Germinal center (tissue), 1 donor: ENCODE results near the gene RET.

Experiments used
- DNase-seq: peaks from one replicate; pipeline ENCODE4 v3.0.0; 2012; ENCODE audit warnings: mixed read lengths, low spot score

RET gene

GRCh38 chr10:43062402-43063160, 14.3 kb upstream of the RET start:
- no peak for DNase-seq

GRCh38 chr10:43064331-43065075, 12.4 kb upstream of the RET start:
- no peak for DNase-seq

DNA sequence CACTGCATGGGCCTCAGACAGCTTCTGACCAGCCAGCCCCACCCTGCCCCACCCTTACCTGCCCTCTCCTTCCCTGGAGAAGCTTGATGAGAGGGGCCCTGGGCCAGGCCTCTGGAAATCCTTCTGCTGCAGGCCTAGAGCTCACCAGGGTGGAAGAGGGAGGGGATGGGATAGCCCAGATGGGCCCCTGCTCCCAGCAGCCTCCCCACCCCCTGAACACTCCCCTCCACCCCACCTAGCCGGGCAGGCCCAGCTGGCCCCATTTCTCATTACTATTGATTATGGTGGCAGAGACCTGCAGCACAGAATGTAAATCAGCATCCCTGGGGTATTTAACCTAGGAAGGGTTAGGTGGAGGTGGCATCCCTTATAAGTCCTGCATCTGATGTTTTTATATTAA, 11.6 kb upstream of the RET start:
- no peak for DNase-seq

- DNase-seq = no peak
These were observed 11.1 kb upstream of the RET start for GRCh38 chr10:43065761-43066160.

DNA sequence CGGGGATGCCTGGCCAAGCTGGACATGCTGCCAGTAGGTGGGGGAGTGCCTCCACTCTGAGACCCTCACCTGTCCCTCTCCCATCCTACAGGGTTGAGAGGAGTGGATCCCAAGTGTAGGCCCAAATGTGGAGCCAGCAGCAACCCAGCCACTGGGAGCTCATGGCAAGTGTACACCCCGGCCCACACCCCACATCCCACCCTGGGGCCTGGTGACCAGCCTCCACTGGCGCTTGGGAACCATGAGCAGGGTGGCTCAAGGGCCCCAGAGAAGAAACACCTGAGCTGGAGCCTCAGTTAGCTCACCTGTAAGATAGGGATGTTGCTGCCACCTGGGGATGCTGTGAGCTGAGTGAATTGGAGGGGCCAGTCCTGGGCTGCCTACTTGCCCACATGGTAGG, 10.4 kb upstream of the RET start:
- DNase-seq = no peak

DNA sequence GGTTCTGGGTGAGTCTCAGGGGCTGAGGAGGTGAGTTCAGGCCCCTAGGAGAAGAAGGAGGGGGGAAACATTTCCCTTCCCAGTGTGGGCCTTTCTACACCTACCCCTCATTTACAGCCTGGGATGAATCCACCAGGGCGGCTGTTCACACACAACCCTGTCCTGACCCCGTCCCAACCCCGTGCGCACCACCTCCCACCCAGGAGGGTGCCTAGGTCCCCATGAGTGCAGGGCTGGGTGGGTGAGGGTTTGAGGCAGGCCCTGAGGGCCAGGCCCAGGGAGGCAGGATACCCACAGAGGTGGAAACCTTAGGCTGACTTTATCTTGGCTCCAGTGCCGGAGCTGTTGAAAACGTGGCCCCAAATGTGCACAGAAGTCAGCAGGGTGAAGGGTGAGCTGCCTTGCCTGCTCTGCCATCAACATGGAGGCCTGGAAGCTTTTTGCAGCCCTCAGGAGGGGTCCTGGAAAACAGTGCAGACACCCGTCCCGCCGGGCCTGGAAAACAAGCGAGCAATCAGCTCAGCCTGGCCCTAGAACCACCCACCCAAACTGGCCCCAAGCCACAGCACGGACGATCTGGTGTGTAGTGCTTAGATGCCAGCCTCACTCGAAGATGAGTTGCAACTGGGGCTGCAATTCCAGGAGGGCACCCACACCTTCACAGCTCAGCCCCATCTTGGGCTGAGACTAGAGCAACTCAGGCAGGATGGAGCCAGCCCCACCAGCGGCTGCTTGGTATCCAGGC, 9.3 kb upstream of the RET start:
- no peak for DNase-seq

DNA sequence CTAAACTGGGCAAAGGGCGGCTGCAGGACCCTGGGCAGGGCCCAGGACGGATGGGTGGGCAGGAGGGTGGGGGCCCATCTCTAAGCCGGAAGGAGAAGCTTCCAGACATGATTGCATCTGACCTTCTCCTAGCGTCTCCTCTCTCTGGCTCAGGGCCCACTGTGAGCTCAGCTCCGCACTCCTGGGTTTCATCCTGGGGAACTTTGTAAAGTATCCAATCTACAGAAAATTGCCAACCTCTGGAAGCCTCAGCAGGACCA, 8.8 kb upstream of the RET start:
- DNase-seq = no peak

DNA sequence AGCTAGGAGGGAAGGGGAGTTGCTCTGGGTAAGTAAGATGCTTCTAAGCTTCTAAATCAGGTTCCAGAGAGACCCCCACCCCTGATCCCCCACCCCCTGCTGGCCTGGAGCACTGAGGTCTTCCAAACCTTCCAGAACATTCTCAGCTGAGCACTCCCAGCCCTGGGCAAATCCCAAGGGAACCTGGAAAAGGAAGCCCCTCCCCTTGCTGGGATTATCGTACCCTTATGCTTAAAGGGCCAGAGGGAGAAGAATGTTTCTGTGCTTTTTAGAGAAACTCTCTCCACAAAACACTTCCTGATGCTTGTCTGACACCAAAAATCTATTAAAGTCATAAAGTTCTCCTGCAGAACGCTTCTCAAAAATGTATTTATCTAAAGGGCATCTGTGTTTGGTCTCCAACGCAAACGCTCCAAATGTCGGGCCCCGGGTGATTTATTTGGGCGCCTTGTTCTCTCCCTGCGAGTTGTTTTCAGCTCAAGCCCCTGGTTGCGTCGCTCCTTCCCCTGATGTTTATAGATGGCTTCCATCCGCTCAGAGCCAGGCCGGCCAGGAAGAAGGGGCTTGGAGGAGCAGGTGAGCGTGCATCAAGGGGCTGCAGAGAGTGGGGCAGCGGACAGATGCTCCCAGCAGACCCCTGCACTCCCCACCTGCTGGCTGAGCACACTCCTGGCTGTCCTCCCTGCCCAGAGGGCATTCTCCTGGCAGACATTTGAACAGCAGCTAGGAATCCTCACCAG, 8.2 kb upstream of the RET start:
- DNase-seq = no peak

- DNase-seq = no peak
These were observed 7.7 kb upstream of the RET start for GRCh38 chr10:43069211-43069515.

GRCh38 chr10:43069579-43069978, 7.3 kb upstream of the RET start:
- DNase-seq = no peak

DNA sequence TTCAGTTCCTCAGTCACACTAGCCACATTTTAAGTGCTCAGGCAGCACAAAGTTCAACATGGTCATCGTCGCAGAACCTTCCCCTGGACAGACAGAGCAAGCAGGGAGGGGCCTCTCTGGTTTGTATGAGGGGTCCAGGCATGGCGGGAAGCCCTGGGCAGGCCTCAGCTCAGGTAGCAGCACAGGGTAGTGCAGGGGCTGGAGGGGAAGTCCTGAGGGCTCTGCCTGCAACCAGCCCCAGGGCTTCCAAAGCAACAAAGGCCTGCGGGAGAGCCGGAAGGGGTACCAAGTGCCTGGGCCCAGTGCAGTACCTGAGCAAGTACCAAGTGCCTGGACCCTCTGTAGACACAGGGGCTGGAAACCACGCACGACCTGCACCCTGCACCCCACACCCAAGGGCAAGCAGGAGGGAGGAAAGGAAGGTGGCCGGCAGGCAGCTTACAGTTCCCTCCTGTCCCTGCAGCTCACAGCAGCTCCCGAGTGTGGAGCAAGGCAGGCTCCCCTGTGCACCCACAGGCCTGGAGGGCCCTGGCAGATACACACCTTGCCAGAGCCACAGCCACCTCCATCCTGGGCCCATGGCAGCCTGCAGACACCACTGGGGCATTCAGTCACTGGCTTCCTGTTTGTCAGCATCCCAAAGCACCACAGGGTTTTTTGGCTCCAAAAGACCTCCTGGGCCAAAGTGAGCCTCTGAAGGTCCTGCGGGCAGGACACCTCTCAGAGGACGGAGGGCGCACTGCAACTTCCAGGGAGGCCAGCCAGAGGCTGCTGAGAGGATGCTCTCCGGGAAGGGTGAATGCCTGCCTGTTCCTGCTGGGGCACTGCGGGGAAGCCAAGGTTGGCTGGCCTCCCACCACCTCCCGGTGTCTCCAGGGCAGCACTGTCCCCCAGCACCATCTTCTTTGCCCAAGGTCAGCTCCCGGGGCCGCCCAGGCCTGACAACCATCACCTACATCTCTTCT, 6.5 kb upstream of the RET start:
- no peak for DNase-seq

DNA sequence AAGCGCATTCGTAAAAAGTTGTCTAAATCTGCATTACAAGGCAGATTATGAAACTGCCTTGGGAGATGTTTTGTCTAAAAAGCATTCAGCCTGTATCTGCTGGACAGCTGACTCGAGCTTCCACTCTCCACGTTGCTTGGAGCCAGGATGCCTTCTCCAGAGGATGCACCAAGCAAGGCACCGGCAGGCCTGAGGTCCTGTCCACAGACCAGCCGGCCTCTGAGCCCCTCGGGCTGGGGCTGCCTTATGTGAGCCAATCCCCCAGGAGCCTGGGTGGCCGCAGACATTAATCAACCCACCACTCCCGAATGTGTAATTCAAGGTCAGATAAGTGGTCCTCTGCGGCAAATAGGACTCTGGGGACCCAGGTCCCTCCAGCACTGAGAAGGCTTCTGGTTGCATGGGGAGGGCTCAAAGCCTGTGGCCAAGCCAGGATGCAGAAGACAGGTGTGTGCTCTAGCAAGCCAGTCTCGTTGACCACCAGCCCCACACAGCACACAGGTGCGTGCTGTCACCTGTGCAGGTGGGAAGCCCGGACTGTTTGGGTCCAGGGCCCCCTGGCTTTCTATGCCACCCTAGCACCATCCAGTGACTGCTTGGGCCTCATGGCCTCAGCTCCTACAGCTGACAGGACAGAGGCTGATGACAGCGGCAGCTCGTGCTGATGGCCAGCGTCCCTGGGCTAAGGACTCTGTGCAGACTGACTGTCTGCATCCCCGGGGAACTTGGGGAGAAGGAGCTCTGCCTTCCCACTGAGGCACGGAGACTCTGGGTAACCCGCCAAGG, 4.8 kb upstream of the RET start:
- no peak for DNase-seq

- no peak for DNase-seq
These were observed 3.7 kb upstream of the RET start for GRCh38 chr10:43073191-43073590.

GRCh38 chr10:43073721-43074120, 3.1 kb upstream of the RET start:
- DNase-seq = no peak

GRCh38 chr10:43074409-43074808, 2.5 kb upstream of the RET start:
- no peak for DNase-seq

DNA sequence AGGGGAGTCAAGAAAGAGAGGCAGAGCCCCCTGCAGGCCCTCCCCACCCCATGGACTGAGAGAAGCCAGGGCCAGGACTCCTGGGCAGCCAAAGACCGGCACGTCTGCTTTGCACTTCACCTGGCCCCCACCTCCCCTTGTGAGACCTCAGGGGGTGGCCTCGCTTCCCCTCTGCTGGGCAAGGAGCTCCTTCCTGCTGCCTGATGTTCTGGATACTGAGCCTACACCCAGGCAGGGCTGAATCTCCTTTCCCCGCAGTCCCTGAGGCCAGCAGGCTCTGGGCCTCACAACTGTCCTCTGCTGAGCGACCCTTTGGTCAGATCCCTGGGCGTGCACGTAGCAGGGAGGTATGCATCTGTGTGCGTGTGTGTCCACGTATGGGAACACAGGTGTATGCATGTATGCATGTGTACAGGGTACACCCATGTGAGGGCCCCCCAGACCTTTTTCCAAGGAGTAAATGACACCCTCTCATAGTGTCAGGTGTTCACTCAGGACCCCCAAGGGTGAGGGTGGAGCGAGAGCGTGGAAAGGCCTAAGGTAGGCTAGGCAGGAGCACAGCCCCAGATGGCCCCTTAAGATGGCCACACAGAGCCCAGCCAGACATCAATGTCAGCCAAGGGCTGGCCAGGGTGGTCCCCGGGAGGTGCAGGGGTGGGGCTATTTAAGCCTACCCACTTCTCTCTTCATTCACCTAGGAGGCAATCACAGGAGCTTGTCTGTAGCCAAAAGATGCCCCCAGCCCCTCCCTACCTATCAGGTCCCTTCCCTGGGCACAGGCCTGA, 1.9 kb upstream of the RET start:
- no peak for DNase-seq

DNA sequence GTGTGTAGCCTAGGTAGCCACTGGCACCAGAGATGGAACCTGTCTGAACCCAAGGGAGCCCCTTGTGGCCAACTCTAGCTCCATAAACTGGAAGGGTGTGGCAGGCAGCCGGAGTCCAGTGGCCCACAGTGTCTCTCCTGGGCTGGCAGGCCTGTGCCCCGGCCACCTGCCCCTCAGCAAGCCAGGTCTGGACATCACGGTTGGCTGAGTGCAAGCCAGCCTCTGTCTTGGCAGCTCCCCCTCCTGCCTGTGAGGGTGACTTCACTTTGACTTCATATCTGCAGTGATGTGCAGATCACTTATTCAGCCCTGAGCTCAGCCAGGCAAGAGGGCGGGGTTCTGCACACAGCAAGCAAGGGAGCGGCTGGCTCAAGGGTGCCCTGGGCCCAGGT, 1.3 kb upstream of the RET start:
- DNase-seq = no peak

GRCh38 chr10:43076311-43076875, 476 bp upstream of the RET start:
- no peak for DNase-seq

DNA sequence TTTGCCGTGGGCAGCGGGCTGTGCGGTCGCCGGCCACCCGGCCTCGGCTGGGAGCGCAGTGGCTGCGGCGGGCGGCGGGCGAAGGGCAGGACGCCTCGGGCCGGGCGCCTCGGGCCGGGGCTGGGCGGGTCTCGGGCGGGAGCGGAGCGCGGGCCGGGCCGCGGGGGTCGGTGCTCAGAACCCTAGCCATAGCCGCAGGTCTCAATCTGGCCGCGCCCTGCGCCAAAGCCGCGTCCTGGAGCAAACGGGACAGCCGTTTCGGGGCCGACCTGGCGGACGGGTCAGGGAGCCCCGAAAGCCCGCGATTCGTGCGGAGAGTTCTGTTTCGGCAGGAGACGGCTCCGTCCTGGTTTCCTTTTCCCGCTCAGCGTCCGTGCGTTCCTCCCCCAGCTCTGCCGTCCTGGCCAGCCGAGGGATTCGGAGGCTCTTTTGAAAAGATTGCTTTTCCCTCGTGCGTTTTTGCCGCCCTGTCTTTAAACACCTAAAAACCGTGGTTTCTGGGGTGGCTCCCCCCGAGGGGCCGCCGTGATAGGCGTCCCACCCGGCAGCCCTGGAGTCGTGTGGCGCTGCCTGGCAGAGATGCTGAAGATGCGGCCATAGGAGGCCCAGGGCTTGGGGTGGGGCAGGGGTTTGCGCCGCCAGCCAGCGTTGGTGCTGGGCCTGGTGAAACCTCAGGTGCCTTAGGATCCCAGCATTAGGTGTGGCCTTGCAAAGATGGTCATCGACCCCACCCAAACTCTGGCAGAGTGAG, 727 bp downstream of the RET start:
- no peak for DNase-seq
